ENCODE data around the gene PLEKHD1.

PLEKHD1 gene

GRCh38 chr14:69518289-69519101, 34.0 kb downstream of the PLEKHD1 start:
- DNase-seq (ENCODE audit: low spot score) = no peak

- DNase-seq (ENCODE audit: low spot score) = no peak
Measured at GRCh38 chr14:69519204-69520100, 34.9 kb downstream of the PLEKHD1 start.

GRCh38 chr14:69522026-69522425, 37.5 kb downstream of the PLEKHD1 start:
- no peak for DNase-seq (ENCODE audit: low spot score)

GRCh38 chr14:69525896-69526295, 41.4 kb downstream of the PLEKHD1 start:
- DNase-seq (ENCODE audit: low spot score) = no peak

GRCh38 chr14:69527635-69528034, 43.1 kb downstream of the PLEKHD1 start:
- no peak for DNase-seq (ENCODE audit: low spot score)

GRCh38 chr14:69528143-69528542, 43.6 kb downstream of the PLEKHD1 start:
- no peak for DNase-seq (ENCODE audit: low spot score)

- no peak for DNase-seq (ENCODE audit: low spot score)
Measured at GRCh38 chr14:69528930-69529329, 44.4 kb downstream of the PLEKHD1 start.

- no peak for DNase-seq (ENCODE audit: low spot score)
Measured at GRCh38 chr14:69529563-69529962, 45.0 kb downstream of the PLEKHD1 start.

- no peak for DNase-seq (ENCODE audit: low spot score)
Measured at GRCh38 chr14:69530095-69530494, 45.6 kb downstream of the PLEKHD1 start.

GRCh38 chr14:69531135-69531534, 46.6 kb downstream of the PLEKHD1 start:
- DNase-seq (ENCODE audit: low spot score) = no peak

- DNase-seq (ENCODE audit: low spot score) = no peak
Measured at GRCh38 chr14:69532561-69533340, 48.2 kb downstream of the PLEKHD1 start.

- peak; percentile 81 for DNase-seq (ENCODE audit: low spot score)
Measured at GRCh38 chr14:69535230-69535848, 50.8 kb downstream of the PLEKHD1 start.

- no peak for DNase-seq (ENCODE audit: low spot score)
Measured at GRCh38 chr14:69536971-69537370, 52.4 kb downstream of the PLEKHD1 start.

GRCh38 chr14:69537900-69538299, 53.4 kb downstream of the PLEKHD1 start:
- no peak for DNase-seq (ENCODE audit: low spot score)

- no peak for DNase-seq (ENCODE audit: low spot score)
Measured at GRCh38 chr14:69538766-69539165, 54.2 kb downstream of the PLEKHD1 start.

GRCh38 chr14:69539631-69540410, 55.3 kb downstream of the PLEKHD1 start:
- no peak for DNase-seq (ENCODE audit: low spot score)

GRCh38 chr14:69540654-69541335, 56.3 kb downstream of the PLEKHD1 start:
- DNase-seq (ENCODE audit: low spot score) = no peak

- no peak for DNase-seq (ENCODE audit: low spot score)
Measured at GRCh38 chr14:69542311-69542710, 57.8 kb downstream of the PLEKHD1 start.

- no peak for DNase-seq (ENCODE audit: low spot score)
Measured at GRCh38 chr14:69543341-69544115, 59.0 kb downstream of the PLEKHD1 start.

Measured in HuH-7.5 (cell line).